Measurements from ENCODE around the gene ADAP2.

DNA sequence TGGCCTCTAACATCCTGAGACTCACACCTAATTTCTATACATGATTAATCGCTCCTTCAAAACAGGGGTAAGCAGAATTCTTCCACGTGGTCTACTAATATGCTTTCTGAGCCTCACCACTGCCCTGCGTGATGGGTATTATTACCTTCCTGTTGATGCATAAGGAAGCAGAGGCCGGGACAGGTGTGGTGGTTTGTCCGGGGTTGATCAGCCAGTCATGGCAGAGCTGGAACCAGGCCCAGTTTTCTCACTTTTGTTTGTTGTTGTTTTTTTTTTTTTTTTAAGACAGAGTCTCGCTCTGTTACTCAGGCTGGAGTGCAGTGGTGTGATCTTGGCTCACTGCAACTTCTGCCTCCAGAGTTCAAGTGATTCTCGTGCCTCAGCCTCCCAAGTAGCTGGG lies 80.3 kb downstream of the ADAP2 start:
- TF ChIP-seq POLR2AphosphoS5 (IDR thresholded peaks at IDR 0.05; ENCODE audit: borderline replicate concordance, low read depth, low read length), result no peak
- TF ChIP-seq EZH2 (IDR thresholded peaks at IDR 0.05), result no peak
- TF ChIP-seq FOXP2 (optimal IDR thresholded peaks at IDR 0.05; ENCODE audit: control extremely low read depth, extremely low read length, insufficient read depth), result no peak
